ENCODE data around the gene EIF4E2.

The EIF4E2 gene

GRCh38 chr2:232547991-232548390 is 2.5 kb upstream of the EIF4E2 start:
- Histone ChIP-seq H3K4me2 (ENCODE audit: low read length) (no peak overlapping the region), H4K20me1 (ENCODE audit: insufficient read depth, low read length) (no peaks in the 10 kb centered on the region)
- TF ChIP-seq CTCF (IDR thresholded peaks at IDR 0.05; ENCODE audit: low read length) (no peak), EZH2 (IDR thresholded peaks at IDR 0.05; ENCODE audit: borderline replicate concordance, low read length) (no peak)

GRCh38 chr2:232549655-232550353 is 685 bp upstream of the EIF4E2 start:
- Histone ChIP-seq H3F3A (ENCODE audit: insufficient read depth, low read length) (no peaks in the 10 kb centered on the region), H3K27me3 (ENCODE audit: insufficient read depth, low read length) (no peaks in the 10 kb centered on the region), H3K9me3 (ENCODE audit: low read length) (no peaks in the 10 kb centered on the region), H3K4me3 (ENCODE audit: low read depth, low read length, poor library complexity, severe bottlenecking) (peak overlapping the region; percentile 100), H3K9me2 (ENCODE audit: low read depth, low read length) (no peaks in the 10 kb centered on the region), H3K27ac (ENCODE audit: low read depth, low read length, poor library complexity, severe bottlenecking) (peak overlapping the region; percentile 80), H3K9ac (ENCODE audit: low read length) (peak overlapping the region; percentile 98), H3K4me1 (ENCODE audit: insufficient read depth, low read length, severe bottlenecking) (peaks cover 19% of the 10 kb centered on the region), H3K36me3 (ENCODE audit: insufficient read depth, low read length) (peaks cover 45% of the 10 kb centered on the region), H3K79me2 (ENCODE audit: insufficient read depth, low read length) (peaks cover 20% of the 10 kb centered on the region; the same call in 1 of the 2 replicates), H4K20me1 (ENCODE audit: insufficient read depth, low read length) (no peaks in the 10 kb centered on the region), H3K4me2 (ENCODE audit: low read length) (peak overlapping the region; percentile 91), H2AFZ (ENCODE audit: low read length) (peak overlapping the region; percentile 78; the same call in 1 of the 2 replicates)
- TF ChIP-seq CTCF (IDR thresholded peaks at IDR 0.05; ENCODE audit: low read length) (no peak), EZH2 (IDR thresholded peaks at IDR 0.05; ENCODE audit: borderline replicate concordance, low read length) (no peak)

More at GRCh38 chr2:232547991-232548390, 2.5 kb upstream of the EIF4E2 start:
- Histone ChIP-seq H3K4me3 (ENCODE audit: low read depth, low read length, poor library complexity, severe bottlenecking) (no peak overlapping the region), H3F3A (ENCODE audit: insufficient read depth, low read length) (no peaks in the 10 kb centered on the region), H3K27ac (ENCODE audit: low read depth, low read length, poor library complexity, severe bottlenecking) (no peak overlapping the region), H3K79me2 (ENCODE audit: insufficient read depth, low read length) (peaks cover 20% of the 10 kb centered on the region; the same call in 1 of the 2 replicates), H3K4me1 (ENCODE audit: insufficient read depth, low read length, severe bottlenecking) (peaks cover 19% of the 10 kb centered on the region), H3K9me3 (ENCODE audit: low read length) (no peaks in the 10 kb centered on the region), H3K36me3 (ENCODE audit: insufficient read depth, low read length) (peaks cover 53% of the 10 kb centered on the region), H3K27me3 (ENCODE audit: insufficient read depth, low read length) (no peaks in the 10 kb centered on the region), H3K9me2 (ENCODE audit: low read depth, low read length) (no peaks in the 10 kb centered on the region), H3K9ac (ENCODE audit: low read length) (no peak overlapping the region), H2AFZ (ENCODE audit: low read length) (no peak overlapping the region)

GRCh38 chr2:232551250-232551638 is 755 bp downstream of the EIF4E2 start:
- Histone ChIP-seq H3K9me2 (ENCODE audit: low read depth, low read length) (no peaks in the 10 kb centered on the region), H3K4me1 (ENCODE audit: insufficient read depth, low read length, severe bottlenecking) (peaks cover 19% of the 10 kb centered on the region), H3K4me2 (ENCODE audit: low read length) (peak overlapping the region; percentile 91), H3K79me2 (ENCODE audit: insufficient read depth, low read length) (peaks cover 20% of the 10 kb centered on the region; the same call in 1 of the 2 replicates), H3K9me3 (ENCODE audit: low read length) (no peaks in the 10 kb centered on the region), H2AFZ (ENCODE audit: low read length) (no peak overlapping the region), H3K4me3 (ENCODE audit: low read depth, low read length, poor library complexity, severe bottlenecking) (peak overlapping the region; percentile 100), H3K36me3 (ENCODE audit: insufficient read depth, low read length) (peaks cover 39% of the 10 kb centered on the region), H4K20me1 (ENCODE audit: insufficient read depth, low read length) (no peaks in the 10 kb centered on the region), H3K9ac (ENCODE audit: low read length) (peak overlapping the region; percentile 98), H3K27ac (ENCODE audit: low read depth, low read length, poor library complexity, severe bottlenecking) (peak overlapping the region; percentile 72), H3F3A (ENCODE audit: insufficient read depth, low read length) (no peaks in the 10 kb centered on the region), H3K27me3 (ENCODE audit: insufficient read depth, low read length) (no peaks in the 10 kb centered on the region)
- TF ChIP-seq EZH2 (IDR thresholded peaks at IDR 0.05; ENCODE audit: borderline replicate concordance, low read length) = no peak
- no peak for TF ChIP-seq CTCF (IDR thresholded peaks at IDR 0.05; ENCODE audit: low read length)

Data from OCI-LY1 (cell line).